ENCODE measurements around the gene LRRC9.
"Not testable (repeated sequence)": the region's sequence is repeated elsewhere in the genome, so short reads cannot be mapped to it uniquely, and the experiment has no call there.

The LRRC9 gene

GRCh38 chr14:59919570-59920377 is at the start of gene LRRC9:
LRRC9 (plus strand) TSS chr14:59920144.
- DNase-seq (ENCODE audit: low spot score): peak; percentile 12

GRCh38 chr14:59870277-59871165 is 49.4 kb upstream of the LRRC9 start, which contains the start of gene RTN1:
RTN1 (minus strand) TSS chr14:59870776; CDS start chr14:59870630, 146 bp downstream.
- DNase-seq (ENCODE audit: low spot score): peak; percentile 70

- no peak for DNase-seq (ENCODE audit: low spot score)
These were observed 48.8 kb upstream of the LRRC9 start for GRCh38 chr14:59871166-59871495.

- no peak for DNase-seq (ENCODE audit: low spot score)
These were observed 37.0 kb upstream of the LRRC9 start for GRCh38 chr14:59882957-59883356.

GRCh38 chr14:59890676-59891075 is 29.3 kb upstream of the LRRC9 start:
- DNase-seq (ENCODE audit: low spot score): no peak

GRCh38 chr14:59895721-59896120 is 24.2 kb upstream of the LRRC9 start:
- no peak for DNase-seq (ENCODE audit: low spot score)

GRCh38 chr14:59897757-59898383 is 22.1 kb upstream of the LRRC9 start:
- DNase-seq (ENCODE audit: low spot score): no peak

- DNase-seq (ENCODE audit: low spot score): no peak
These were observed 19.4 kb upstream of the LRRC9 start for GRCh38 chr14:59900556-59900955.

GRCh38 chr14:59904184-59904583 is 15.8 kb upstream of the LRRC9 start:
- DNase-seq (ENCODE audit: low spot score): no peak

- DNase-seq (ENCODE audit: low spot score): no peak
These were observed 14.8 kb upstream of the LRRC9 start for GRCh38 chr14:59905188-59905587.

- no peak for DNase-seq (ENCODE audit: low spot score)
These were observed 7.5 kb upstream of the LRRC9 start for GRCh38 chr14:59912443-59912842.

GRCh38 chr14:59913187-59913586 is 6.8 kb upstream of the LRRC9 start:
- no peak for DNase-seq (ENCODE audit: low spot score)

GRCh38 chr14:59918824-59919569 is 947 bp upstream of the LRRC9 start:
- DNase-seq (ENCODE audit: low spot score): peak; percentile 51

GRCh38 chr14:59920378-59920683 is 387 bp downstream of the LRRC9 start:
- no peak for DNase-seq (ENCODE audit: low spot score)

- DNase-seq (ENCODE audit: low spot score): no peak
These were observed 5.9 kb downstream of the LRRC9 start for GRCh38 chr14:59925797-59926196.

GRCh38 chr14:59926534-59926933 is 6.6 kb downstream of the LRRC9 start:
- no peak for DNase-seq (ENCODE audit: low spot score)

- DNase-seq (ENCODE audit: low spot score): no peak
These were observed 11.3 kb downstream of the LRRC9 start for GRCh38 chr14:59931237-59931636.

- no peak for DNase-seq (ENCODE audit: low spot score)
These were observed 16.2 kb downstream of the LRRC9 start for GRCh38 chr14:59936145-59936544.

GRCh38 chr14:59939828-59940227 is 19.9 kb downstream of the LRRC9 start:
- no peak for DNase-seq (ENCODE audit: low spot score)

- DNase-seq (ENCODE audit: low spot score): not testable (repeated sequence)
These were observed 22.4 kb downstream of the LRRC9 start for GRCh38 chr14:59942296-59942862.

GRCh38 chr14:59944909-59945308 is 25.0 kb downstream of the LRRC9 start:
- DNase-seq (ENCODE audit: low spot score): no peak

- DNase-seq (ENCODE audit: low spot score): not testable (repeated sequence)
These were observed 32.2 kb downstream of the LRRC9 start for GRCh38 chr14:59952141-59952540.

Measured in AG20443 (cell line).